ENCODE measurements around the gene MYOCOS.

DNA sequence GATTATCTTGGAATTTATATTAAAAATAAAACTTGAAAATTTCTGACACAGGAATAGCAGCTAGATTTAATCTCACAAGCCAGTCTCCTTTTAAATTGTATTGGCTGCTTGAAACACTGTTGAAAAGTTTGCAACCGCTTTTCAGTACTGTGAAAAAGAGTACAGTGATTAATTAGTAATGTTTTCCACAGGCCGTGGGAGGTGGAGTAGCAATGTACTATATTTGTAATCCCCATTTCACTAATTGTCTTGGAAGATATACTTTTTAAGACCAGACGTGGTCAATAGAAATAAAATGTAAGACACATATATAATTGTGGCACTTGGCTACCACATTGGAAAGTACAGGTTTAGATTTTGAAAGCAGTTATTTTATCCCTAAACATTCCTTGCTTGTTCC lies 40.8 kb upstream of the MYOCOS start:
- no peak for TF ChIP-seq EZH2 (IDR thresholded peaks at IDR 0.05; ENCODE audit: insufficient read depth, poor library complexity, severe bottlenecking)
- no peak for TF ChIP-seq EZH2phosphoT487 (IDR thresholded peaks at IDR 0.05; ENCODE audit: insufficient read depth, low read depth)
